OCI-LY3 (cell line): Measurements from ENCODE around the gene NDC1.

ENCODE experiments used
- CTCF ChIP-seq: fragments of 200-600, 300-600 bp; sonication (generic); IDR thresholded peaks from 2 replicates; pipeline ENCODE4 v1.5.1; 2014; ENCODE audit warnings: antibody characterized with exemption, low read length, low read depth
- EZH2phosphoT487 ChIP-seq: fragments of 200-600 bp; shearing (Covaris generic); IDR thresholded peaks from 2 replicates; pipeline ENCODE4 v1.6.1; 2018; ENCODE audit warnings: antibody characterized with exemption, mixed run types, low read depth

- TF ChIP-seq CTCF, result no peak
- TF ChIP-seq EZH2phosphoT487, result no peak
These were observed 68.9 kb downstream of the NDC1 start for GRCh38 chr1:53769184-53769583.
